Stimulated activated CD4-positive, alpha-beta T cell treated with anti-CD3 and anti-CD28 coated beads, Interleukin-4, amount 100 ng/mL, for 48 hours (primary cell): ENCODE results near the gene CELSR2.

Experiments used
- DNase-seq, 2 donors: peaks; one replicate each; pipeline ENCODE4 v3.0.0-alpha.2; 2020; ENCODE audit warnings: low read depth in 2 of 2

CELSR2 gene

GRCh38 chr1:109306832-109307273 lies 57.5 kb downstream of the CELSR2 start, which contains the start of gene MYBPHL:
MYBPHL (minus strand) TSS chr1:109307011; CDS start chr1:109306991, 20 bp downstream.
- no peak for DNase-seq

GRCh38 chr1:109307274-109308021 lies 58.1 kb downstream of the CELSR2 start:
- no peak for DNase-seq

GRCh38 chr1:109309347-109309746 lies 60.0 kb downstream of the CELSR2 start:
- no peak for DNase-seq

GRCh38 chr1:109312246-109312645 lies 62.9 kb downstream of the CELSR2 start:
- DNase-seq: no peak

- DNase-seq: no peak
Observed at GRCh38 chr1:109312978-109313775, 63.8 kb downstream of the CELSR2 start.

GRCh38 chr1:109314795-109315194 lies 65.5 kb downstream of the CELSR2 start:
- no peak for DNase-seq

GRCh38 chr1:109315288-109315687 lies 65.9 kb downstream of the CELSR2 start:
- no peak for DNase-seq

GRCh38 chr1:109316506-109316905 lies 67.2 kb downstream of the CELSR2 start:
- no peak for DNase-seq

- no peak for DNase-seq
Observed at GRCh38 chr1:109319114-109319513, 69.8 kb downstream of the CELSR2 start.

- DNase-seq: no peak
Observed at GRCh38 chr1:109322974-109323373, 73.6 kb downstream of the CELSR2 start.
